ENCODE data around the gene CRIP1.

DNA sequence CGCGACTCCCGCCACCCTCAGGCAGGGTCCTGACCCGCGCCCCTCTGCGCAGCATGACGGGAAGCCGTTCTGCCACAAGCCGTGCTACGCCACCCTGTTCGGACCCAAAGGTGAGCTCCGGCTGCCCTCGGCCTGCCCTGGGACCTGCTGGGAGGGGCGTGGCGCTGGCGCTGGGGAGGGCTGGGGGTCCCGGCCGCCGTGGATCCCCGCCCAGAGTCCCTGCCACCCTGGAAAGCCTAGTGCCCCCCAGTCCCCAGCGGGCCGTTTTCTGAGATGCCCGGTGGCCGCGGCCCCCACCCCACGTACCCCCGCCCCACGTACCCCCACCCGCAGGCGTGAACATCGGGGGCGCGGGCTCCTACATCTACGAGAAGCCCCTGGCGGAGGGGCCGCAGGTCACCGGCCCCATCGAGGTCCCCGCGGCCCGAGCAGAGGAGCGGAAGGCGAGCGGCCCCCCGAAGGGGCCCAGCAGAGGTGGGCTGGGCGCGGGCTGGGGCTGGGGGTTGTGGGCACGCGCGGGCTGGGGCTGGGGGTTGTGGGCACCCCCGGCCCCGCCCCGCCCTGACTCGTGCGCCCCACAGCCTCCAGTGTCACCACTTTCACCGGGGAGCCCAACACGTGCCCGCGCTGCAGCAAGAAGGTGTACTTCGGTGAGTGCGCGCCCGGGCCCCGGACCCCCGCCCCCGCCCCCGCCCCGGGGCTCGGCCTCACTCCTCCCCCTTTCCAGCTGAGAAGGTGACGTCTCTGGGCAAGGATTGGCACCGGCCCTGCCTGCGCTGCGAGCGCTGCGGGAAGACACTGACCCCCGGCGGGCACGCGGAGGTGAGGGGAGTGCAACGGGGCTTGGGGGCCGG, 8.1 kb upstream of the CRIP1 start:
- TF ChIP-seq CTCF (IDR thresholded peaks at IDR 0.05): no peak
- TF ChIP-seq POLR2A (IDR thresholded peaks at IDR 0.05): no peak
